ENCODE results near the gene ERI3. TPM values are rescaled to one million over a fixed set of nuclear protein-coding genes. Genes with fewer than 3 reads are reported as not detected.
A peak's percentile ranks its signal among the peaks of the same experiment; 100 is the strongest.

ERI3 gene
- total and polyA plus RNA-seq, 2 of the 13 experiments (the other 11 are each of a cell fraction or from before 2014, with no cell fraction given) = 35.6 to 35.9 TPM

GRCh38 chr1:44281962-44282703 lies 72.9 kb downstream of the ERI3 start (continued):
- peak; percentile 23; the same call in 1 of the 2 replicates for TF ChIP-seq ARID4A (CRISPR knock-in tag; IDR thresholded peaks at IDR 0.05; ENCODE audit: borderline replicate concordance)
- no peak for TF ChIP-seq ZBTB10 (CRISPR knock-in tag; IDR thresholded peaks at IDR 0.05; ENCODE audit: borderline replicate concordance)
- TF ChIP-seq BATF2 (CRISPR knock-in tag; IDR thresholded peaks at IDR 0.05) = no peak
- no peak for TF ChIP-seq TSC22D2 (CRISPR knock-in tag; IDR thresholded peaks at IDR 0.05; ENCODE audit: borderline replicate concordance)
- 0 out of 2 replicates have a peak, but pooled peaks have one; percentile 0 for TF ChIP-seq KAT7 (CRISPR knock-in tag; IDR thresholded peaks at IDR 0.05; ENCODE audit: borderline replicate concordance)
- TF ChIP-seq ZBTB37 (CRISPR knock-in tag; IDR thresholded peaks at IDR 0.05) = no peak
- no peak for TF ChIP-seq TARDBP (CRISPR knock-in tag; IDR thresholded peaks at IDR 0.05)
- no peak for TF ChIP-seq RELA (CRISPR knock-in tag; IDR thresholded peaks at IDR 0.05)
- no peak for TF ChIP-seq RAD51 (IDR thresholded peaks at IDR 0.05; ENCODE audit: borderline replicate concordance)
- no peak for TF ChIP-seq ZNF589 (CRISPR knock-in tag; conservative IDR thresholded peaks at IDR 0.05)
- TF ChIP-seq ZNF124 (CRISPR knock-in tag; IDR thresholded peaks at IDR 0.05) = no peak
- peak; percentile 99 for TF ChIP-seq RARA (CRISPR knock-in tag; IDR thresholded peaks at IDR 0.05)
- TF ChIP-seq RCOR2 (CRISPR knock-in tag; IDR thresholded peaks at IDR 0.05) = no peak
- TF ChIP-seq ZNF234 (CRISPR knock-in tag; conservative IDR thresholded peaks at IDR 0.05) = no peak
- no peak for TF ChIP-seq ZNF652 (CRISPR knock-in tag; IDR thresholded peaks at IDR 0.05; ENCODE audit: borderline replicate concordance, low read depth)
- peak; percentile 84; the same call in 1 of the 2 replicates for TF ChIP-seq ZNF770 (CRISPR knock-in tag; IDR thresholded peaks at IDR 0.05)
- TF ChIP-seq RXRA (CRISPR knock-in tag; IDR thresholded peaks at IDR 0.05) = peak; percentile 81; the same call in 1 of the 2 replicates
- TF ChIP-seq ZFY (CRISPR knock-in tag; IDR thresholded peaks at IDR 0.05) = peak; percentile 17; the same call in 1 of the 2 replicates
- TF ChIP-seq THAP11 (CRISPR knock-in tag; IDR thresholded peaks at IDR 0.05) = 0 out of 2 replicates have a peak, but pooled peaks have one; percentile 15
